Measurements from ENCODE around the gene SUFU. TPM values are rescaled to one million over a fixed set of nuclear protein-coding genes. Genes with fewer than 3 reads are reported as not detected.

The SUFU gene
- total RNA-seq, 1 donor from 2014 or later = 2.9 TPM

DNA sequence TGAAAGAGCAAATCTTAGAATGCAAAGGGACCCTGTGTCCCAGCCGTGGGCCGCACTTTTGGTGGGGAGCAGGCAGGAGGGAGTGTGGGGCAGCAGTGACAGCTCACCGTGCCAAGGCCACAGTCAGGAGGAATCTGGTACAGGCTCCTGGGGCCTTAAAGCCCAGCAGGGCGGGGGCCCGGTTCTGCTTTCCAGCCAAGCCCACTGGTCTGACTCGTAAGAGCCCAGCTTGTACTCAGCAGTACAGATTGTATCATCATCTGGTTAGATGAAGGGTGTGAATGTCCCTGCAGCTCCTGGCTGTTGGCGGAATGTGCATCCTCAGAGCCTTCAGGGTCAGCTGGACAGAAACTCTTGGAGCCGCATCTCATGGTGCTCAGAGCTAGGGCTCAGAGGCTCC lies 110.0 kb downstream of the SUFU start:
- no peak for FAIRE-seq
- DNase-seq (ENCODE audit: low spot score in 2 of 2) = no peak

DNA sequence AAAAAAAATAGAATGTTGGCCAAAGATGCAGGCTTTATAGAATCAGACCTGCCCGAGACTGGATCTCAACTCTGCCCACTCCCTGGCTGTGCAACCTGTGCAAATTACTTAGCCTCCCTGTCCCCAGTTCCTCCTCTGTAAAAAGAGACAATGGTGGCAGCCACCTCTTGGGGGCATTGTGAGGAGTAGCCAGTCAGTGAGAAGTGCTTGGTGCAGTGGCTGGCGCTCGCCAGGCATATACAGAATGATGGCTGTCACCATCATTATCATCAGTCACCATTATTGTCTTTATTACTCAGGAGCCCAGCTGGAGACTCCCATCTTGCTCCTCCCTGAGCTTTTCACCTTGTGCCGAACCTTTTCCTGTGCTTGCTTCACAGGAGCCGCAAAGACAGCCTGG lies 111.1 kb downstream of the SUFU start:
- FAIRE-seq = no peak

DNA sequence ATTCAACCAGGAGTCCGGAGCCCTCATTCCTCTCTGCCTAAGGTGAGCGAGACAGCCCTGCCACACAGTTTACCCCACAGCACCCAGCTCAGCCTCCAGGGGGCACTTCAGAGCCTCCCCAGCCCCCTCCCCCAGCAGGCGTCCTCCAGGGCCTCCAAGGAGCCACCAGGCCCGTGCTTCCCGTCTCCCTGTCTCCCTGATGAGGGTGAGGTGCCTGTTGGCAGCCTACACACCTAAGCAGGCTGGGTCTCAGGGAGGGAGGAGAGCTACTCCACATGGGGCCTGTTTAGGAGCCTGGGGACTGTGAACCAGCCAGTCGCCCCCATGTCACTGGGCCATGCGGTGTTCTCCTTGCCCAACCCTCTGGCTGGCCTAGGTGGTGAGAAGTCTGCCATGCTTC lies 111.6 kb downstream of the SUFU start:
- no peak for FAIRE-seq
- no peak for DNase-seq (ENCODE audit: low spot score in 2 of 2)

More for the DNA sequence above, 111.1 kb downstream of the SUFU start:
- DNase-seq (ENCODE audit: low spot score in 2 of 2) = no peak

DNA sequence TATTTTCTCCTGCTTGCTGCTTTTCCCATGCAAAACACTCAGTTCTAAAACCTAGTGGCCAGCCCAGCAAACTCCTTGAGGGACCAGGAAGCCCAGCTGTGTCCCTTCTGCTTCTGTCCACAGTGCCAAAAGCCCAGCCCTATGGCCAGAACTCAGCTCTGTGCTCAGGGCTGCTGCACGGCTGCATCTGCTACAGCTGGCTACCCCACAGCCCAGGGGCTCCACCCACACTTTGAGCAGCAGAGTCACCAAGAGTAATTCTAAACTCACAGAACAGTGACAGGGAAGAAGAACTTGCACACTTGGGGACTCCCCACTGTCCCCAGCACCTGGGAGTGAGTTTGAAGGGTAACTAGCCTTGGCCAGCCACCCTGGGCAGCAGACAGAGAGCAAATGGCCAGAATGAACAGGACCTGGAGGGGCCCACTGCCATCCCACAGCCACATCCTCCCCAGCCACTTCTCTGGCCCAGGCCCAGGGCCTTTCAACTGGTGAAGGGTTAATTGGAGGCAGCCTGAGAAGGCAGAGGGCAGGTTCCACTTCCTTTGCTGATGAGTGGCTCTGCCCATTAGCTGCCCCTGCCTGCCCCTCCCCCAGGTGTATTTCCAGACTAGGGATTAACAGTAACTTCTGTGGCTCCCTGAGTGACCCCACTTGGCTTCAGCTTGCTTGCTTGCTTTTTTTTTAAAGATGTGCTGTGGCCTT lies 112.4 kb downstream of the SUFU start:
- FAIRE-seq = no peak
- no peak for DNase-seq (ENCODE audit: low spot score in 2 of 2)

DNA sequence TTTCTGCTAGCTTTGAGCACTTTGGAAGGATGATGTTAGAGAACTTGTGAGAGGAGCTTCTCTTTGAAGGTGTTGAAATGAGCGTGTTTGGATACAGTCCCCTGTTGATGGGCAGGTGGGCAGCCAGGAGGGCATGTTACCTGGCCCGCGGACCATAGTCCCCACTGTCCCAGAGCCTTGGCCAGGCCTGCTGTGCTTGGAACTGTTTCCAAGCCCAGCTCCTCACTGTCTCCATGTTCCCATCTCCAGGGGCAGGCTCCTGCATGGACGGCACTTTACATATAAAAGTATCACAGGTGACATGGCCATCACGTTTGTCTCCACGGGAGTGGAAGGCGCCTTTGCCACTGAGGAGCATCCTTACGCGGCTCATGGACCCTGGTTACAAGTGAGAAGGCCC lies 113.3 kb downstream of the SUFU start:
- no peak for FAIRE-seq

DNA sequence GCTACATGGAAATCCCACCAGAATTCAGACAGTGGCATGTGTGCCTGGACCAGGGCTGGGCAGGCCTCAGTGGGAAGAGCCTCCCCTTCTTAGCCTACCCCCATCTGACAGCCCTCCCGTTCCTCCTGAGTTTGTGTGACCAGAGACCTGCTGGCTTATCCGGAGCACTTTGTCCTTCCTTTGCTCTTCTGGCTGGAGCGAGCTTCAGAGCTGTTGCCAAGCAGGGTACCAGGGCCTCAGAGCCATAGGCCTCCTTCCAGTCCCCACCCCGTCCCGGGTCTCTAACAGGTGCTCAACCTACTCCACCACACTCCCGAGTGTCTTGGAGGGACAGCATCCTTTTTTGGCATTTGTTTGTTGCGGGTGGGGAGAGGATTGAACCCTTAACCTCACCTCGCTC lies 114.0 kb downstream of the SUFU start:
- no peak for FAIRE-seq
- DNase-seq (ENCODE audit: low spot score in 2 of 2) = no peak

More for the DNA sequence above, 113.3 kb downstream of the SUFU start:
- DNase-seq (ENCODE audit: low spot score in 2 of 2) = no peak

DNA sequence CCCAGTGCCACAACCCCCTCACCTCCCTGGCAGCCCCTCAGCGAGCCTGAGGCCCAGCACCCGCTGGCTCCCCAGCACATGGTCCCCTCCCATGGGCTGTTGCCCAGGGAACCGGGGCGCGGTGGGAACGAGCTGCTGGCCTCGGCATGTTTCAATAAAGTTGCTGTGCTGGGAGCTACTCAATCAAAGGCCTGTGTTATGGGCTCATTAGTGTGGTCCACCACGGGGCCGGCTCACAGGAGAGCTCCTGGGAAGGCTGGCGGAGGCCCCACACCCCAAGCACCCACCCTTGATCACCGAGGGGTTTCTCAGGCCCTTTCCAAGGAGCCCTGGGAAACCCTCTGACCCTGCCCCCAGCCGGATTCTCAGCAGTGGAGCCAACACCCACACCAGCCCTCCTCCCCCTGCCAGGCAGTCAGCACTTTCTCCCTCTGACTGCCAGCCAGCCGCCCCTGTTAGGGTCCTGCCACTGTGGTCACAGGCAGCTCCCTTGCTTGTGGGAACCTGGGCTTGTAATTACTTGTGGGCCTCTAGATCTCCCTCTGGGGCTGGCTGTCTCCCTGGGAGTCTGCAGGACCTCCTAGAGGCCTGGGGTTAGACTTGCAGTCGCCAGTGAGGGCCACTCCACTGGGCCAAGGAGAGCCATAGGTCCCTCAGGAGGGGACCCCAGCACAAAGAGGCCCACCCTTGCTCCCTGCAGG lies 115.7 kb downstream of the SUFU start:
- DNase-seq (ENCODE audit: low spot score in 2 of 2) (no peak), FAIRE-seq (no peak)

DNA sequence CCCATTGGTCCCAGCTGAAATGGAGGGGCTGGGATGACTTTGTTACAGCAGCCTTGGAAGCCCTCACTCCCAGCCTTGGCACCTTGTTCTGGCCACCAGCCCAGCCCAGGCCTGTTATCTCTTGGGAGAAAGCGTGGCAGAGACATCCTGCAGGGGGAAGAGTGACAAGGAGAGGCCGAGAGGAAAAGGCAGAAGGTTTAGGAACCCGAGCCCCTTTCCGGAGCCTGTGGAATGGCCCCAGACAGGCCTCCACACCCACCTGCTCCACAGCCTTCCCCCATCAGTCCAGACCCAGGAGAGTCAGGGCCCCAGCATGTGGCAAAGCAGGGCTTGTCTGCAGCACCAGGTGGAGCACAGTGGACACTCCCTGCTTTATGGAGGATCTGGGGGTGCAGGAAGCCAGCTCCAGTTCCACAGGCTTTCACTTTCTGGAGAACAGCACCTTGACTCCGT lies 116.4 kb downstream of the SUFU start:
- no peak for DNase-seq (ENCODE audit: low spot score in 2 of 2)
- FAIRE-seq = no peak

DNA sequence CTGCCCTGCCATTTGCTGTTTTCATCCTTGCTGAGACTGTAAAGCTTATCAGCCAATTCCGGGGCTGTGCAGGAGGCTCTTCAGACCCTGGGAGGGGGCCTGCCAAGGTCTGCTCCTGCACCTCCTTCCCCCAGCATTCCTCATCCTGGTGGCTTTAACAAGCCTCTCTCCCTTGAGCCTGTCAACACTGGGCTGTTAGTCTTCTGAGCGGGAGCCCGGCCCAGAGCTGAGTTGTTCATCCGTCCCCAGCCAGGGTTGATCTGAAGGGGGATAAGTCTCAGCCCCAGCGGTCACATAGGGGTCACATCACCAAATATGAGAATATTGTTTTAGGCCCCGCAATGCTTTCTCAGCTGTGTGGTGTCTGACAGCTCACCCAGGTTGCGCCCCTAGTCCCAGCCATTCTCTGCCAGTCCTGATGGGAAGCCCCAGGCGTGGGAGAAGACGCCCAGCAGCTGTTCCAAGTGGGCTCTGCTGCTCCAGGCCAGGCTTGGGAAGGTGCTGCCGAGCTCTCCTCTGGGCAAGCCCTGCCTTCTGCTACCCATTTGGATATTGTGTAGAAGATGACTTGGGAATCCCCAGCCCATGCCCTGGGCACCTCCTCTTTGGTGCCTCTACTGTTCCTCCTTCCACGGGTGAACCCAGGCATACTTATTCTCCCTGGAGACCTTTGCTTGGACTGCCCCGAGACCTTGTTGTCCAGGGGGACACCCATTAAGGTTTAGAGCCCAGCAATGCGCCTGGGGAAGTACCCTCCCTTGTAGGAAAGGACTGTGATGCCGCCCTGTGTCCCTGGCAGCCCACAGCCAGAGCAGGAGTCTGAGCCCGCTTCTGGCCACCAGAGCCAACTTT lies 117.0 kb downstream of the SUFU start:
- no peak for DNase-seq (ENCODE audit: low spot score in 2 of 2)
- FAIRE-seq = no peak

DNA sequence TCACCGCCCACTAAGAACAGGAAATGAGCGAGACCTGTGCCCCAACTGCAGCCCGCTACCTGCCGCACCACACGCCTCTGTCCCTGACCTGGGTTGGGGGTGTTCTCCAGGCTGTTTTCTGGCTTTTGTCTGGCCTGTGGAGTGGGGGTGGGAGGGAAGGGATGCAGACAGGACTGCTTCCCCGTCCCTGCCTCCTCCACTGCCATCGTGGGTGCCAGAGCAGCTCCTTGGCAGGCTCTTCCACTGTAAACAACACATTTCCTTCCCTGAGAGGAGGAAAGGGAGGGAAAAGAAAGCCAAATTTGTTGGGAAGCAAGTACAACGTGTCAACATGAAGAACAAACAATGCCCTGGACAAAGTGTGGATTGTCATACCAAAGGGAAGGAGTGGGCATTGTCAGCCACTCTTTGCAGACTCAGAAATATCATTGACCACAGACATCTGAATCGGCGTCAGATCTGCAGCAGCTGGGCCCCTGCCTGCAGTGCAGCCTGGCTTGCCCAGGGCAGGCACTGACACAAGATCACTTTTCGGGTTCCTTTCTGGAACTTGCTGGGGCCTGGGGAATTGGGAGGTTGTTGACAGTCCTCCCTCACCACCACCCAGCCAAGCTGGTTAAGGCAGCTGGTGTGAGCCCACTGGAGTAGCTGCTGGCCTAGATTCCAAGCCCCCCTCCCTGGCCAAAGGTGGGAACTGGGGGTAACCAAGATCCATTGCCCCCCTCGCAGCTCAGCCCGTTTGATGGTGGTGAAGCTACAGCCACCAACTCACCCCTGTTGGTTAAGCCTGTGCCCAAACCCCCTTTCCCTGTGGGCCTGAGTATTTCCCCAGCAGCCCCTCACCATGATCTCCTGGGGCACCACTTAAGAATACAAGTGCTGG lies 117.9 kb downstream of the SUFU start:
- FAIRE-seq (no peak), DNase-seq (ENCODE audit: low spot score in 2 of 2) (peak in 1 of 2 donors; percentile 25)

DNA sequence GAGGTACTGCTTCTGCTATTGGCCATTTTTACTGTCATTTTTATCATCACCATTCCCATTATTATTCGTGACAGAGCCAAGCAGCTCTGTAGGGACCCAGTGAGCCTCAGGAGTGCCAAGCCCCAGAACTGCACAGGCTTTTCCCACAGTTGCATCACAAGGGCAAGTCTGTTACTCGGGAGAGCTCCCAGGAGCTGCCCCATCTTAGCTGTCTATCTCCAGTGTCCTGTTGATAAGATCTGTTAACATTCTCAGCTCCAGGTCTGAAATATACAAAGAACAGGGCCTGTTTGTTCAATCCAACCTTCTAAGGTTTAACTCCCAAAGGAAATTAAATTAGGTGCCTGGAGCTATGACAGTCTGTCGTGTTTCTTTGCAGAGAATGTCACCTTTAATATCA lies 120.3 kb downstream of the SUFU start:
- no peak for FAIRE-seq
- no peak for DNase-seq (ENCODE audit: low spot score in 2 of 2)

DNA sequence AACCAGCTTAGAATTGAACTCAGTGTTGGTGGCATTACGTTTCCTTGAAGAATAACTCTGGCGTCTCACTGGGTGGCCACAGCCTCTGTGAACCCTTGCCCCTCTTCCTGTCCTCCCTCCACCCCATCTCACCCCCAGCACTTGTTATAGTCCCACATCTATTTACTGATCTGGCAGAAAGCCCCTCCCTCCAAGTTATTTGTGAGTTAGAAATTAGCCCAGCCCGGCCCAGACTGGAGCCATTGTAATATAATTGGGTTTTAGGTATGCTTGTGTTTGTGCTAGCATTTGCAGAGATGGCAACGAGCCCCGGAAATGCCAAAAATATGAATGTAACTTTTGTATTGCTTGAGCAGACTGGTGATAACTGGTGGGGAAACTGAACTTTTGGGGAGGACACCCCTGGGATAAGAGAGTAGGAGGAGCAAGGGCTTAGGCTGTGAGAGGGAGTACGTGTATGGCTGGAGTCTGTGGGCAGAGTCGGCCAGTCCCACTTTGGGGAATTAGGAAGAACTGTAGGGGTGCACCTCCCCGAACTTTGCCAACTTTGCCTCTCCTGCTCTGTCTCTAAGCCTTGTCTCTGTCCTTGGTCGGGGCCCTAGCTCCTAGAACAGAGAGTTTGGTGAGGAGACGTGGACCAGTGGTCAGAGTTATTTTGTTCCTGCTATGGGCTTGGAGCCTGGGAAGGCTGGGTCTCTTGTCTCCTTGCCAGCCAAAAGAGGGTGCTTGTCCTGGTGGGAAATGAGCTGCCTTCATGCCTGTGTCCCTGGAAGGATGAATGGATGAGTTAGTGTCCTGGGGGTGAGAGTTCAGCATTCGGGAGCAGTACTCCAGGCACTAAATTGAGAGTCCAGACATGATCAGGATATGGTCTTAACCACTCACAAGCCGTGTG lies 121.2 kb downstream of the SUFU start:
- no peak for FAIRE-seq
- DNase-seq (ENCODE audit: low spot score in 2 of 2) = no peak

DNA sequence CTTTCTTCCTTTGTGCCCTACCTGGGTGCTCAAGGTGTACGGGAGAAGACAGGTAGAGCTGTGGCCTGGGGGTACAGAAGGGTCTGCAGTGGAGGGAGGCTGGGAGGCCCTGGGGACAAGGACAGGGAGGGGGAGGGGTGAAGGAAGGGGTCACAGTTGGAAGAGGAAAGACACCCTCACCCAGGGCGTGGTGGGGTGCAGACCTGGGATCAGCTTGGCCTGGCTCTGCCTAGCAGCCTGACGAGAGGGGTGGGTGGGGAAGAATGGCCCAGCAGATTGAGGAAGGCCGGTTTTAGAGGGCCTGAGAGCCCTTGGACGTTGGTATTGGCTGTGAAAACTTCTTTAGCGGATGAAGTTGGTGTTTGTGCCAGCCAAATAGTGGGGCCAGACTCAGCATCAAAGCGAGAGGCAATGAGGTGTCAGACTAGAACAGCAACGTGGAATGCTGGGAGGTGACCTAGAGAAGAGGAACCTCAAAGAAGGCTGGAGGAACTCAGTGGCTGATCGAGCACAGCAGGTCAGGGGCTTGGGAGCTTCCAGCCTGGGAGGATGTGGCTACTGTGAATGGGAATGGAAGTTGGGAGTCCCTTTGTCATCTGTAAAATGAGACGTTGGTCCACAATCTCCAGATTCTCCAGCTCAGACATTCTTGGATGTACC lies 122.4 kb downstream of the SUFU start:
- no peak for DNase-seq (ENCODE audit: low spot score in 2 of 2)
- FAIRE-seq = no peak

DNA sequence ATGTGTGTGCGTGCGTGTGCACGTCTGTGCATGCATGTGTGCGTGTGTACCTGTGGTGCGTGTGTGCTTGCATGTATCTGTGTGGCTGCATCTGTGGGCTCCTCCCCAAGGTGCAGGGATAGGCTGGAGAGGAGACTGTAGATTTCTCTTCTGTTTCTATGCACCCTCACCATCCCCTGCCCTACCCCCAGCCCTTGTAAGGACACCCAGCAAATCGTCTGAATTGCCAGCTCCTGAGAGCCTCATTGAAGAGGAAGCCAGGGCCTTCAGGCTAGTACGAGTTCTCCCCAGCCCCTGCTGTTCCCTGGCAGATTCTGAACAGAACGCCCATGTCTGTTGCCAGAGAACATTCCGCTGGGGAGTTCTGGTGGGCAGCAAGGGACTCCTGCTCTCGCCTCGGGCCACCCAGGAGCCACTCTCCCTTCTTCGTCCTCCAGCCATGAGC lies 123.5 kb downstream of the SUFU start:
- DNase-seq (ENCODE audit: low spot score in 2 of 2) = peak in 1 of 2 donors; percentile 31
- no peak for FAIRE-seq

DNA sequence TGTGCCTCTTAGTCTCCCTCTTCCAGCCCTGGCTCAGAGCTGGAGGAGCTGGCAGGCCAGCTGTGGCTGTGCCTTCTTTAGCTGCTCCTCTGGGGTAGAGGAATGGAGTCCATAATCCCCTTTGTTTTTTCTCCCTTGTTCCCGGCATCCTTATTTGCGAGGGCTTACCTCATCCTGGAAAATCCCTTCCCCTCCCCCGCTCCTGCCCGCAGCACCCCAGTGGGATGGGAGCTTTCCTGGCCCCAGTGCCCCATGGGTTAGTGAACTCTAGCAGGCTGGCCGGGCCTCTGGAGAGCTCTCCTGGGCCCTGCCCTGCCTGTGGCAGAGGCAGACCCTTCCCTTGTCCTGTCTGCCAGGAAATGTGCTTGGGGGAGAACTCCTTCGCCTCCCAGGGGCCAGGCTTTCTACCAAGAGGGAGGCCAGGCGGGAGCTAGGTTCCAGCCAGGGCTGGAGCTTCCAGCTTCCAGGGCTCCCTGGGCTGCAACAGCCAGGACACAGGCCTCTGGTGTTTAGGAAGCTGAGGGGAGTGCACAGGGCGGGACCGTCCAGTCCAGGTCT lies 124.0 kb downstream of the SUFU start:
- DNase-seq (ENCODE audit: low spot score in 2 of 2) = no peak
- FAIRE-seq = no peak

DNA sequence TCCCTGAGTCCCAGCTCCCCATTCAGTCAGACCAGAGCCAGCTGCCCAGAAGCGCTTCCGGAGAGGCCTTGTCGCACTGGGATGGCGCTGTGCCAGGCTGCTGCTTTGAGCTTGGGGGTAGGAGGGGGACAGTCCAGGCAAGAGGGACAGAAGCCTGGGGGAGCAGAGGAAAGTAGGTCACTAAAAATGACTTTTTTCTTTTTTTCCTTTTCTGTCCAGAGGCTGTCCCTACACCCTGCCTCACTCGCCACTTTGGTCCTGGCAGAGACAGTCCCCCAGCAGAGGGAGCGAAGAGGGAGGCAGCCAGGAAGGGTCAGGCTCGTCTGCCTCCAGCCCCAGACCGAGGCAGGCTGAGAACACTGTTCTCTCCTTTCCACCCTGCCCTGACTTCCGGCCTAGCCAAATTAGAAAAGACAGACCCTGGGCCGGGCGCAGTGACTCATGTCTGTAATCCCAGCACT lies 124.7 kb downstream of the SUFU start:
- DNase-seq (ENCODE audit: low spot score in 2 of 2) (peak; percentile 56 to 74), FAIRE-seq (no peak)

DNA sequence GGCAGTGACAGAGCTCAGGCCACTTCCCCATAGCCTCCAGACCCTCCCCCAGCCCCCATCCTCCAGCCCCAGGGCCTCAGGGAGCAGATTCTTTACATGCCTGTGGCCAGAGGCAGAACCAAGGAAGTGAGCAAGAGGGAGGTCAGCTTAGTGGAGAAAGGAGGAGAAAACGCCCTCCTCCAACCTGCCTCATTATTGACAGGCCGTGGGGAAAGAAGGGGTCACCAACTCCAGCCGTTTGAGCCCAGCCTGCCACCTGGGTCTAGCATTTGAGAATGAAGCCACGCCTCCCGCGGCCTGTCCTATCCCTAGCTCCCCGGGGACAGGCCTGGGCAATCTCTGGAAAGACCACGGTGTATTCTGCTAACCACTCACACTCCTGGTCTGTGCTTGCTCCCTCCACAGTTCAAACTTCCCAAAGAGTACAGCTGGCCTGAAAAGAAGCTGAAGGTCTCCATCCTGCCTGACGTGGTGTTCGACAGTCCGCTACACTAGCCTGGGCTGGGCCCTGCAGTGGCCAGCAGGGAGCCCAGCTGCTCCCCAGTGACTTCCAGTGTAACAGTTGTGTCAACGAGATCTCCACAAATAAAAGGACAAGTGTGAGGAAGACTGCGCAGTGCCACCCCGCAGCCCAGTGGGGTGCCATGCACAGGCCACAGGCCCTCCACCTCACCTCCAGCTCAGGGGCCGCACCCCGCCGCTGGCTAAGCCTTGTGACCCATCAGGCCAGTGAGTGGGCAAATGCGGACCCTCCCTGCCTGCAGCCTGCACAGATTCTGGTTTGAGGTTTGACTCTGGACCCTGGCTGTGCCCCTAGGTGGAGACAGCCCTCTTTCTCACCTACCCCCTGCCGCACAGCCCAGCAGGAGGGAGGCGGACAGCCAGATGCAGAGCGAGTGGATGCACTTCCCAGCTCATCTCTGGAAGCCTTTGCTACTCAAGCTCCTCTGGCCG lies 126.2 kb downstream of the SUFU start:
- FAIRE-seq (no peak), DNase-seq (ENCODE audit: low spot score in 2 of 2) (no peak)
